ENCODE results near the gene UBAC1.

Gene UBAC1

GRCh38 chr9:135905380-135906258 is 55.6 kb downstream of the UBAC1 start:
- H2AFZ ChIP-seq (ENCODE audit: low read depth) = no peak overlapping the region
- no peaks in the 10 kb centered on the region for H4K20me1 ChIP-seq (ENCODE audit: insufficient read depth)
- no peaks in the 10 kb centered on the region for H3K36me3 ChIP-seq (ENCODE audit: insufficient read depth)
- H3K79me2 ChIP-seq (ENCODE audit: insufficient read depth, low read depth) = peaks cover 54% of the 10 kb centered on the region
- no peak overlapping the region for H3K4me3 ChIP-seq (IDR thresholded peaks at IDR 0.05; ENCODE audit: insufficient read depth, low read depth, low read length)
- no peaks in the 10 kb centered on the region for H3K27me3 ChIP-seq (ENCODE audit: insufficient read depth, low read depth)
- peaks cover 14% of the 10 kb centered on the region for H3K4me1 ChIP-seq (ENCODE audit: low read depth, poor library complexity, severe bottlenecking)
- TF ChIP-seq CTCF (conservative IDR thresholded peaks at IDR 0.05; ENCODE audit: low read depth, low read length) = no peak
- H3K27ac ChIP-seq = no peak overlapping the region
- H3K9ac ChIP-seq = no peak overlapping the region
- H3K4me2 ChIP-seq = 0 out of 2 replicates have a peak overlapping the region, but pooled peaks have one; percentile 43

GRCh38 chr9:135903786-135904520 is 57.2 kb downstream of the UBAC1 start:
- Histone ChIP-seq H2AFZ (ENCODE audit: low read depth) (no peak overlapping the region), H4K20me1 (ENCODE audit: insufficient read depth) (no peaks in the 10 kb centered on the region), H3K27ac (no peak overlapping the region), H3K79me2 (ENCODE audit: insufficient read depth, low read depth) (peaks cover 63% of the 10 kb centered on the region), H3K9ac (no peak overlapping the region), H3K4me2 (no peak overlapping the region), H3K4me1 (ENCODE audit: low read depth, poor library complexity, severe bottlenecking) (peaks cover 21% of the 10 kb centered on the region), H3K27me3 (ENCODE audit: insufficient read depth, low read depth) (no peaks in the 10 kb centered on the region), H3K4me3 (IDR thresholded peaks at IDR 0.05; ENCODE audit: insufficient read depth, low read depth, low read length) (no peak overlapping the region), H3K36me3 (ENCODE audit: insufficient read depth) (no peaks in the 10 kb centered on the region)
- no peak for TF ChIP-seq CTCF (conservative IDR thresholded peaks at IDR 0.05; ENCODE audit: low read depth, low read length)

- no peak overlapping the region for H3K27ac ChIP-seq
- no peak overlapping the region for H2AFZ ChIP-seq (ENCODE audit: low read depth)
- H3K36me3 ChIP-seq (ENCODE audit: insufficient read depth) = no peaks in the 10 kb centered on the region
- peaks cover 22% of the 10 kb centered on the region for H3K4me1 ChIP-seq (ENCODE audit: low read depth, poor library complexity, severe bottlenecking)
- H3K4me2 ChIP-seq = no peak overlapping the region
- no peak overlapping the region for H3K4me3 ChIP-seq (IDR thresholded peaks at IDR 0.05; ENCODE audit: insufficient read depth, low read depth, low read length)
- H3K9ac ChIP-seq = no peak overlapping the region
- H4K20me1 ChIP-seq (ENCODE audit: insufficient read depth) = no peaks in the 10 kb centered on the region
- no peaks in the 10 kb centered on the region for H3K27me3 ChIP-seq (ENCODE audit: insufficient read depth, low read depth)
- no peak for TF ChIP-seq CTCF (conservative IDR thresholded peaks at IDR 0.05; ENCODE audit: low read depth, low read length)
- H3K79me2 ChIP-seq (ENCODE audit: insufficient read depth, low read depth) = peaks cover 63% of the 10 kb centered on the region
Measured at GRCh38 chr9:135903358-135903656, 57.9 kb downstream of the UBAC1 start.

DNA sequence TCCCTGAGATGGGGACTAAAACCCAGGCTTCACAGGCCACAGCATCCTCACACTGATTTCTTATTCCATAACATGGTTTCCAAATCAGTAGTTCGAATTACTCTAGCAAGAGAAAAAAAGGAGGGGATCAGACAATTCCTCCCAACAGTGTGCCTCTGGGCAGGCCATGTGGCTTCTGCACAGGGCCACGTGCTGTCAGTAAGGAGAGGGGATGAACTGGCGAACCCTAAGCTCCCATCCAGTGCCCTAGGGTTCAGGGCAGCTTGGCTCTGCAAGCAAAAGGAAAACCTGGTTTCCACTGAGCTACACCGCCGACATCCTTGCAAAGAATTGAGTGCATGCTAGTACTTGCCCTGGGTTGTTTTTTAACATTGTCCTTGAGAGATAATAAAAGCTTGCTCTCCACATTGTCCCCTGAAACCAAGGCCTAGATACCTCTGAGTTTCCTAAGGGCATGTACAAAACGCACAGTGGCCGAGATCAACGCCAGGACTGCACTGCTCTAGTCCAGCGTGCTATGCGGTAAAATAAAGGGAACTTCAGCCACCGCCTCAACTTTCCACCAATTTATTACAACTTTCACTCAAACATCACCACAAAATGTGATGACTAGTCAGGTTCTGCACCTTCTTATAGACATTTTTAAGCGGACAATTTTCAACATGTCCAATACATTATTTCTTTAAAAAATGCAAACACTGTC is 58.4 kb downstream of the UBAC1 start:
- no peak overlapping the region for H3K27ac ChIP-seq
- H3K9ac ChIP-seq = no peak overlapping the region
- peaks cover 19% of the 10 kb centered on the region for H3K4me1 ChIP-seq (ENCODE audit: low read depth, poor library complexity, severe bottlenecking)
- H3K36me3 ChIP-seq (ENCODE audit: insufficient read depth) = no peaks in the 10 kb centered on the region
- peaks cover 65% of the 10 kb centered on the region for H3K79me2 ChIP-seq (ENCODE audit: insufficient read depth, low read depth)
- H3K4me2 ChIP-seq = no peak overlapping the region
- no peak overlapping the region for H2AFZ ChIP-seq (ENCODE audit: low read depth)
- TF ChIP-seq CTCF (conservative IDR thresholded peaks at IDR 0.05; ENCODE audit: low read depth, low read length) = no peak
- no peak overlapping the region for H3K4me3 ChIP-seq (IDR thresholded peaks at IDR 0.05; ENCODE audit: insufficient read depth, low read depth, low read length)
- no peaks in the 10 kb centered on the region for H3K27me3 ChIP-seq (ENCODE audit: insufficient read depth, low read depth)
- no peaks in the 10 kb centered on the region for H4K20me1 ChIP-seq (ENCODE audit: insufficient read depth)

Measured in KMS-11 (cell line).